Glutamatergic neuron (in vitro differentiated cells): ENCODE measurements around the gene BCO1. TPM values are rescaled to one million over a fixed set of nuclear protein-coding genes. Genes with fewer than 3 reads are reported as not detected.

Source experiments
- DNase-seq: peaks from one replicate; pipeline ENCODE4 v3.0.0; 2022
- H3K27ac Mint-ChIP-seq: one replicate; pipeline ENCODE4 v1.8.0; 2020; ENCODE audit warnings: mild to moderate bottlenecking, mixed read lengths, inconsistent platforms; ENCODE audit not compliant: unreplicated experiment
- H3K27me3 Mint-ChIP-seq: one replicate; pipeline ENCODE4 v1.8.0; 2020; ENCODE audit warnings: mild to moderate bottlenecking, moderate library complexity, mixed read lengths, inconsistent platforms; ENCODE audit not compliant: unreplicated experiment
- H3K36me3 Mint-ChIP-seq: one replicate; pipeline ENCODE4 v1.8.0; 2020; ENCODE audit warnings: mild to moderate bottlenecking, mixed read lengths, inconsistent platforms; ENCODE audit not compliant: unreplicated experiment
- H3K4me1 Mint-ChIP-seq: one replicate; pipeline ENCODE4 v1.8.0; 2020; ENCODE audit warnings: mild to moderate bottlenecking, low read depth, mixed read lengths, inconsistent platforms; ENCODE audit not compliant: unreplicated experiment
- H3K4me3 Mint-ChIP-seq: one replicate; pipeline ENCODE4 v1.8.0; 2020; ENCODE audit warnings: mild to moderate bottlenecking, mixed read lengths, inconsistent platforms; ENCODE audit not compliant: unreplicated experiment
- H3K9me3 Mint-ChIP-seq: one replicate; pipeline ENCODE4 v1.8.0; 2020; ENCODE audit warnings: mild to moderate bottlenecking, moderate library complexity, mixed read lengths, inconsistent platforms; ENCODE audit not compliant: unreplicated experiment
- CTCF ChIP-seq: fragments of 200-600 bp; sonication (generic); IDR thresholded peaks from one replicate; pipeline ENCODE4 v1.5.0; 2021; ENCODE audit not compliant: partially characterized antibody, unreplicated experiment
- total RNA-seq: library from RNA; stranded (reverse); fragmentation: NEBNext Ultra II Directional; extraction: Animal tissue kit (Norgen Biotek cat#: 25700); gene quantifications from one replicate; pipeline ENCODE4 v1.2.1, GENCODE V29; 2021; ENCODE audit not compliant: unreplicated experiment

Gene BCO1
- total RNA-seq, 1 donor from 2014 or later, result not detected

GRCh38 chr16:81307770-81308169, 69.3 kb downstream of the BCO1 start:
- no peak for TF ChIP-seq CTCF
- no peak for DNase-seq
- Mint-ChIP-seq H3K9me3 (peaks cover 2% of the 10 kb centered on the region), H3K4me1 (no peaks in the 10 kb centered on the region), H3K4me3 (no peak overlapping the region), H3K27me3 (no peaks in the 10 kb centered on the region), H3K27ac (no peak overlapping the region), H3K36me3 (no peaks in the 10 kb centered on the region)

GRCh38 chr16:81310045-81310644, 71.7 kb downstream of the BCO1 start:
- no peak for TF ChIP-seq CTCF
- Mint-ChIP-seq H3K4me3 (no peak overlapping the region), H3K36me3 (no peaks in the 10 kb centered on the region), H3K9me3 (peaks cover 10% of the 10 kb centered on the region), H3K27me3 (peaks cover 8% of the 10 kb centered on the region), H3K27ac (no peak overlapping the region), H3K4me1 (peaks cover 11% of the 10 kb centered on the region)
- no peak for DNase-seq

GRCh38 chr16:81311762-81312161, 73.3 kb downstream of the BCO1 start:
- Mint-ChIP-seq H3K4me3 (no peak overlapping the region), H3K36me3 (no peaks in the 10 kb centered on the region), H3K27ac (no peak overlapping the region), H3K27me3 (peaks cover 8% of the 10 kb centered on the region), H3K4me1 (peaks cover 13% of the 10 kb centered on the region), H3K9me3 (peaks cover 14% of the 10 kb centered on the region)
- TF ChIP-seq CTCF, result no peak
- DNase-seq, result no peak

- H3K9me3 Mint-ChIP-seq, result peaks cover 15% of the 10 kb centered on the region
- peak overlapping the region; percentile 99 for H3K4me3 Mint-ChIP-seq
- peaks cover 13% of the 10 kb centered on the region for H3K4me1 Mint-ChIP-seq
- no peak for DNase-seq
- H3K36me3 Mint-ChIP-seq, result no peaks in the 10 kb centered on the region
- H3K27ac Mint-ChIP-seq, result peak overlapping the region; percentile 89
- TF ChIP-seq CTCF, result no peak
- peaks cover 8% of the 10 kb centered on the region for H3K27me3 Mint-ChIP-seq
Observed at GRCh38 chr16:81313701-81314602, 75.5 kb downstream of the BCO1 start.
